RWPE2 (cell line): ENCODE measurements around the gene SCGB1C1.

Source experiments
- ATAC-seq: fragments of 200-7000 bp; cut with Tn5 transposase; 3 replicates; pipeline ENCODE4 v1.9.1; 2021; ENCODE audit warnings: low read depth
- DNase-seq: peaks from one replicate; pipeline ENCODE4 v3.0.0-alpha.2; 2020; ENCODE audit warnings: low spot score
- H3K27ac ChIP-seq: fragments of 450-650 bp; 2 replicates; pipeline ENCODE4 v1.5.1; 2017; ENCODE audit warnings: mild to moderate bottlenecking; ENCODE audit not compliant: poor library complexity, severe bottlenecking
- H3K27me3 ChIP-seq: fragments of 250-450 bp; sonication (Bioruptor Pico); 2 replicates; pipeline ENCODE4 v1.5.1; 2021; ENCODE audit warnings: mild to moderate bottlenecking, moderate library complexity; ENCODE audit not compliant: insufficient read depth, poor library complexity, severe bottlenecking
- H3K36me3 ChIP-seq: fragments of 250-450 bp; sonication (Bioruptor Pico); 2 replicates; pipeline ENCODE4 v1.5.1; 2020; ENCODE audit warnings: low read depth, mild to moderate bottlenecking, moderate library complexity
- H3K4me1 ChIP-seq: fragments of 250-450 bp; sonication (Bioruptor Pico); 2 replicates; pipeline ENCODE4 v1.5.1; 2021; ENCODE audit warnings: mild to moderate bottlenecking, moderate library complexity; ENCODE audit not compliant: insufficient read depth, poor library complexity, severe bottlenecking
- H3K4me3 ChIP-seq: fragments of 250-450 bp; sonication (Bioruptor Pico); 2 replicates; pipeline ENCODE4 v1.5.1; 2021; ENCODE audit warnings: mild to moderate bottlenecking, moderate library complexity; ENCODE audit not compliant: severe bottlenecking
- H3K9me3 ChIP-seq: fragments of 250-450 bp; sonication (Bioruptor Pico); 2 replicates; pipeline ENCODE4 v1.5.1; 2021; ENCODE audit warnings: mild to moderate bottlenecking, moderate library complexity; ENCODE audit not compliant: severe bottlenecking
- CTCF ChIP-seq: fragments of 450-650 bp; IDR thresholded peaks from one replicate; pipeline ENCODE4 v1.5.1; 2017; ENCODE audit warnings: mild to moderate bottlenecking, moderate library complexity; ENCODE audit not compliant: poor library complexity, severe bottlenecking

SCGB1C1 gene

GRCh38 chr11:203945-204586, 11.2 kb downstream of the SCGB1C1 start:
- no peak for DNase-seq

GRCh38 chr11:204587-205109, 11.8 kb downstream of the SCGB1C1 start:
- DNase-seq (no peak), ATAC-seq (no peak)
- Histone ChIP-seq H3K4me1 (peaks cover 1% of the 10 kb centered on the region), H3K27ac (no peak overlapping the region), H3K36me3 (peaks cover 12% of the 10 kb centered on the region), H3K27me3 (no peaks in the 10 kb centered on the region), H3K9me3 (no peaks in the 10 kb centered on the region), H3K4me3 (no peak overlapping the region)
- no peak for TF ChIP-seq CTCF

More at GRCh38 chr11:203945-204586, 11.2 kb downstream of the SCGB1C1 start:
- TF ChIP-seq CTCF = no peak
- no peak overlapping the region for H3K27ac ChIP-seq
- no peak overlapping the region for H3K4me3 ChIP-seq
- H3K4me1 ChIP-seq = no peaks in the 10 kb centered on the region
- ATAC-seq = no peak
- H3K9me3 ChIP-seq = no peaks in the 10 kb centered on the region
- H3K36me3 ChIP-seq = peaks cover 8% of the 10 kb centered on the region
- H3K27me3 ChIP-seq = no peaks in the 10 kb centered on the region

GRCh38 chr11:205221-206001, 12.5 kb downstream of the SCGB1C1 start:
- Histone ChIP-seq H3K27me3 (no peaks in the 10 kb centered on the region), H3K4me3 (no peak overlapping the region), H3K4me1 (peaks cover 9% of the 10 kb centered on the region), H3K9me3 (no peaks in the 10 kb centered on the region), H3K36me3 (peaks cover 20% of the 10 kb centered on the region), H3K27ac (no peak overlapping the region)
- no peak for TF ChIP-seq CTCF
- ATAC-seq (no peak), DNase-seq (no peak)

GRCh38 chr11:206002-206384, 13.1 kb downstream of the SCGB1C1 start:
- DNase-seq = no peak
- H3K4me3 ChIP-seq = peak overlapping the region; percentile 73
- no peak for TF ChIP-seq CTCF
- peaks cover 10% of the 10 kb centered on the region for H3K4me1 ChIP-seq
- no peaks in the 10 kb centered on the region for H3K9me3 ChIP-seq
- peaks cover 26% of the 10 kb centered on the region for H3K36me3 ChIP-seq
- H3K27me3 ChIP-seq = no peaks in the 10 kb centered on the region
- no peak for ATAC-seq
- H3K27ac ChIP-seq = peak overlapping the region; percentile 95
